GM12878 (cell line): Measurements from ENCODE around the gene MAP7. TPM values are rescaled to one million over a fixed set of nuclear protein-coding genes. Genes with fewer than 3 reads are reported as not detected.

ENCODE experiments used
- ATAC-seq: fragments of 200-7000 bp; cut with Tn5 transposase; 3 replicates; pipeline ENCODE4 v1.9.1; 2020; ENCODE audit warnings: mild to moderate bottlenecking, moderate library complexity
- BruUV-seq: library from RNA; stranded (reverse); fragments of 400-500 nt; replicated peaks from 2 replicates; lab custom pipeline; 2021; lab: Mats Ljungman, UMichigan
- CTCF ChIA-PET: fragments of 300-600 bp; sonication (Branson Sonifier 250); formaldehyde crosslinking; extraction: SDS; loops from one replicate; lab custom pipeline; 2021; ENCODE audit warnings: inconsistent platforms; lab: Yijun Ruan, JAX
- POLR2A ChIA-PET: fragments of 350-600 bp; formaldehyde crosslinking; extraction: SDS; loops from one replicate; lab custom pipeline; 2021; ENCODE audit warnings: inconsistent platforms; lab: Charles Lee
- RAD21 ChIA-PET: fragments of 300-600 bp; sonication (Branson Sonifier 250); formaldehyde crosslinking; loops from one replicate; lab custom pipeline; 2023; ENCODE audit warnings: antibody characterized with exemption; ENCODE audit not compliant: unreplicated experiment; lab: Charles Lee
- SMC1A ChIA-PET: fragments of 300-600 bp; sonication (Branson Sonifier 250); formaldehyde crosslinking; loops from one replicate; lab custom pipeline; 2023; ENCODE audit not compliant: unreplicated experiment, uncharacterized antibody; lab: Charles Lee
- DNase-seq: peaks from one replicate; pipeline ENCODE4 v3.0.0-alpha.2; 2011; ENCODE audit warnings: low read depth, low spot score
- FAIRE-seq: peaks from 3 replicates; lab custom pipeline; 2011; peaks lifted over from hg19 to GRCh38; lab: Jason Lieb, UNC
- H2AFZ ChIP-seq: 2 replicates; pipeline ENCODE4 v1.6.0; 2011; ENCODE audit warnings: low read depth, low read length, control low read depth; ENCODE audit not compliant: control insufficient read depth
- H3K27ac ChIP-seq: 2 replicates; pipeline ENCODE4 v1.5.1; 2011; ENCODE audit warnings: control low read depth; ENCODE audit not compliant: control insufficient read depth, insufficient read depth
- H3K27me3 ChIP-seq, 2 experiments: replicated peaks in 1 of 2; 2 replicates each; pipeline versions ENCODE4 v1.6.0 to v1.6.1; 2011; ENCODE audit warnings: low read length in 1 of 2; ENCODE audit not compliant: control insufficient read depth in 2 of 2, insufficient read depth in 2 of 2
- H3K36me3 ChIP-seq, 2 experiments: 2 replicates each; pipeline ENCODE4 v1.5.1; 2011; ENCODE audit warnings: low read length in 1 of 2; ENCODE audit not compliant: control insufficient read depth in 2 of 2, insufficient read depth in 2 of 2
- H3K4me1 ChIP-seq: 2 replicates; pipeline ENCODE4 v1.6.1; 2011; ENCODE audit warnings: mild to moderate bottlenecking, low read length, moderate library complexity, mixed read lengths; ENCODE audit not compliant: control insufficient read depth, insufficient read depth
- H3K4me2 ChIP-seq: 2 replicates; pipeline ENCODE4 v1.6.0; 2011; ENCODE audit warnings: control low read depth; ENCODE audit not compliant: control insufficient read depth, insufficient read depth
- H3K4me3 ChIP-seq: fragments of 200-600 bp; sonication (generic); 2 replicates; pipeline ENCODE4 v1.5.1; 2016
- H3K79me2 ChIP-seq: 2 replicates; pipeline ENCODE4 v1.6.0; 2011; ENCODE audit warnings: low read length; ENCODE audit not compliant: control insufficient read depth, insufficient read depth
- H3K9ac ChIP-seq: 2 replicates; pipeline ENCODE4 v1.8.0; 2011; ENCODE audit warnings: low read length, control low read depth, mixed read lengths; ENCODE audit not compliant: control insufficient read depth, insufficient read depth
- H3K9me3 ChIP-seq: replicated peaks from 3 replicates; pipeline ENCODE4 v1.5.1; 2011; ENCODE audit warnings: mild to moderate bottlenecking, low read length; ENCODE audit not compliant: control insufficient read depth, insufficient read depth
- H4K20me1 ChIP-seq: 2 replicates; pipeline ENCODE4 v1.6.0; 2011; ENCODE audit not compliant: control insufficient read depth, insufficient read depth
- ASH2L ChIP-seq: fragments of 300-600, 200-600 bp; sonication (generic); IDR thresholded peaks from 2 replicates; pipeline ENCODE4 v1.6.1; 2017; ENCODE audit warnings: low read depth, mild to moderate bottlenecking, borderline replicate concordance
- CHD4 ChIP-seq: fragments of 200-600 bp; sonication (generic); IDR thresholded peaks from 2 replicates; pipeline ENCODE4 v1.6.1; 2016; ENCODE audit warnings: mild to moderate bottlenecking
- ETV6 ChIP-seq, 2 experiments: fragments of 450-650 bp in 1 of 2; IDR thresholded peaks in 1 of 2; conservative IDR thresholded peaks in 1 of 2; 2 replicates each; pipeline ENCODE4 v1.6.1; 2014; ENCODE audit warnings: antibody characterized with exemption in 1 of 2, borderline replicate concordance in 1 of 2, low read depth in 1 of 2, mild to moderate bottlenecking in 1 of 2, moderate library complexity in 1 of 2
- FOXM1 ChIP-seq: IDR thresholded peaks from 2 replicates; pipeline ENCODE4 v1.6.1; 2012; ENCODE audit warnings: low read depth, mild to moderate bottlenecking, inconsistent platforms, low read length, moderate library complexity
- LARP7 ChIP-seq: fragments of 450-650 bp; IDR thresholded peaks from 2 replicates; pipeline ENCODE4 v1.6.1; 2017; ENCODE audit warnings: mild to moderate bottlenecking
- MXI1 ChIP-seq: fragments of 150-350 bp; IDR thresholded peaks from 2 replicates; pipeline ENCODE4 v1.6.1; 2011; ENCODE audit warnings: low read depth, mild to moderate bottlenecking, inconsistent platforms, low read length, improper control_type of control experiment
- NBN ChIP-seq: fragments of 450-650 bp; IDR thresholded peaks from 2 replicates; pipeline ENCODE4 v1.6.1; 2016
- RB1 ChIP-seq: fragments of 450-650 bp; formaldehyde crosslinking; IDR thresholded peaks from 2 replicates; pipeline ENCODE4 v1.6.1; 2017; ENCODE audit warnings: mild to moderate bottlenecking, borderline replicate concordance
- SMARCA5 ChIP-seq: fragments of 450-650 bp; IDR thresholded peaks from 2 replicates; pipeline ENCODE4 v1.6.1; 2017; ENCODE audit warnings: mild to moderate bottlenecking
- SPI1 ChIP-seq: IDR thresholded peaks from 2 replicates; pipeline ENCODE4 v1.6.1; 2011; ENCODE audit warnings: low read depth, mild to moderate bottlenecking, low read length, moderate library complexity, borderline replicate concordance; ENCODE audit not compliant: insufficient read depth
- SREBF1 ChIP-seq: IDR thresholded peaks from 2 replicates; pipeline ENCODE4 v1.6.1; 2012; ENCODE audit warnings: mild to moderate bottlenecking, low read length
- SUPT20H ChIP-seq: IDR thresholded peaks from 2 replicates; pipeline ENCODE4 v1.6.1; 2011; ENCODE audit warnings: low read depth, mild to moderate bottlenecking, low read length, moderate library complexity, borderline replicate concordance; ENCODE audit not compliant: control insufficient read depth
- TAF1 ChIP-seq: IDR thresholded peaks from 2 replicates; pipeline ENCODE4 v1.6.1; 2011; ENCODE audit warnings: mild to moderate bottlenecking, low read depth, low read length, borderline replicate concordance
- TARDBP ChIP-seq: IDR thresholded peaks from 2 replicates; pipeline ENCODE4 v1.6.1; 2016; ENCODE audit warnings: borderline replicate concordance
- YY1 ChIP-seq: IDR thresholded peaks from 2 replicates; pipeline ENCODE4 v1.6.1; 2011; ENCODE audit warnings: low read depth, mild to moderate bottlenecking, low read length
- ZNF24 ChIP-seq: fragments of 450-650 bp; IDR thresholded peaks from 2 replicates; pipeline ENCODE4 v1.6.1; 2017; ENCODE audit warnings: antibody characterized with exemption, mild to moderate bottlenecking
- WGBS: methylation state at CpG from one replicate; pipeline ENCODE4 v1.1.6; 2016; ENCODE audit warnings: low lambda C conversion rate; ENCODE audit not compliant: insufficient replicate concordance, insufficient coverage; ENCODE audit errors: missing lambda C conversion rate; 5-methylcytosine and 5-hydroxymethylcytosine counted together
- in situ Hi-C: fragments of 300-500 bp; cut with MboI; formaldehyde crosslinking; loops from 9 replicates; pipeline ENCODE4 v1.14.3; 2018; ENCODE audit warnings: mixed read lengths
- intact Hi-C: fragments of 100-400 bp; cut with micrococcal nuclease; formaldehyde crosslinking; loops from one replicate; pipeline ENCODE4 v1.14.2; 2022; ENCODE audit not compliant: unreplicated experiment
- polyA plus RNA-seq, 11 experiments: library from polyadenylated mRNA; depleted of rRNA in 4 of 11; unstranded in 6 of 11; stranded (reverse) in 5 of 11; fragments of >200 nt; fragmentation: Nextera tagmentation in 4 of 11; fragmentation: Illumina TruSeq in 1 of 11; extraction: Ambion mirVana in 4 of 11; extraction: Trizol in 1 of 11; gene quantifications; 1 replicate in 1 of 11; 2 replicates in 10 of 11; pipeline versions ENCODE4 v1.2.1 to v1.2.3, GENCODE V29; 2011 to 2016; ENCODE audit warnings: inconsistent platforms in 2 of 11, missing spikeins in 2 of 11, low read depth in 1 of 11
- total RNA-seq, 4 experiments: library from RNA; depleted of rRNA in 3 of 4; stranded (reverse); fragments of >200 nt in 3 of 4; fragmentation: Illumina TruSeq in 1 of 4; extraction: Trizol in 1 of 4; gene quantifications; 2 replicates each; pipeline versions ENCODE4 v1.2.1 to v1.2.3, GENCODE V29; 2013 to 2021
- TF ChIP-seq, protein P1 (sequence below): fragments of 450-650 bp; IDR thresholded peaks from 2 replicates; pipeline ENCODE4 v1.6.1; 2017; ENCODE audit warnings: mild to moderate bottlenecking

Gene MAP7
- total and polyA plus RNA-seq, 10 of the 15 experiments (the other 5 are each of a cell fraction or from before 2014, with no cell fraction given) = 0.04 to 0.17 (median 0.08) TPM; not detected in 2

DNA sequence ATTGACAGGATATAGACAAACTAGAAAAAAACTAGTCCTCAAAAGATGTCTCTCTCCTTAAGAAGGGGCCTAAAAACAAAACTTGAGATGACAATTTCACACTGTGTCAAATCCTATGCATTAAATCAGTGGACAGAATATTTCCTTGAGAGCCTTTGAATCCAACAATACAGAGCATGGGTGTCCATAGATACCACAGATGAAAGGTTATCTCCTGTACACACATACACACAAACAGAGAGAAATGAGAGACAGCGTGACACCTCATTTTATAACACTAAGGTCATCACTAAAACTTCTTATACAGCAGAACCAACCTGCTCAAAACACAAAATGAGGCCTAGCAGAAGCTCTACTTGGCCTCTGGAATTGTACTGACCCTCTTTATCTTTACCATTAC lies 55.5 kb downstream of the MAP7 start:
- intact Hi-C loops (no loop called here), in situ Hi-C loops (no loop called here)
- DNase-seq = no peak
- no peaks in the 10 kb centered on the region for H4K20me1 ChIP-seq
- RAD21 ChIA-PET = no interaction called here
- BruUV-seq = no TSS peak
- H3K4me1 ChIP-seq = no peaks in the 10 kb centered on the region
- FAIRE-seq = no peak
- no peaks in the 10 kb centered on the region for H3K27me3 ChIP-seq
- CTCF ChIA-PET = no interaction called here
- no peak overlapping the region for H3K4me2 ChIP-seq
- SMC1A ChIA-PET = interaction anchor here (0.6 kb wide), 1 partner anchor 256 kb away, joined by 3 read pairs; no protein-coding TSS in a partner anchor
- no peak for ATAC-seq
- TF ChIP-seq TARDBP (no peak), SPI1 (no peak), SREBF1 (no peak), FOXM1 (no peak), LARP7 (no peak)
- TF ChIP-seq, protein P1, sequence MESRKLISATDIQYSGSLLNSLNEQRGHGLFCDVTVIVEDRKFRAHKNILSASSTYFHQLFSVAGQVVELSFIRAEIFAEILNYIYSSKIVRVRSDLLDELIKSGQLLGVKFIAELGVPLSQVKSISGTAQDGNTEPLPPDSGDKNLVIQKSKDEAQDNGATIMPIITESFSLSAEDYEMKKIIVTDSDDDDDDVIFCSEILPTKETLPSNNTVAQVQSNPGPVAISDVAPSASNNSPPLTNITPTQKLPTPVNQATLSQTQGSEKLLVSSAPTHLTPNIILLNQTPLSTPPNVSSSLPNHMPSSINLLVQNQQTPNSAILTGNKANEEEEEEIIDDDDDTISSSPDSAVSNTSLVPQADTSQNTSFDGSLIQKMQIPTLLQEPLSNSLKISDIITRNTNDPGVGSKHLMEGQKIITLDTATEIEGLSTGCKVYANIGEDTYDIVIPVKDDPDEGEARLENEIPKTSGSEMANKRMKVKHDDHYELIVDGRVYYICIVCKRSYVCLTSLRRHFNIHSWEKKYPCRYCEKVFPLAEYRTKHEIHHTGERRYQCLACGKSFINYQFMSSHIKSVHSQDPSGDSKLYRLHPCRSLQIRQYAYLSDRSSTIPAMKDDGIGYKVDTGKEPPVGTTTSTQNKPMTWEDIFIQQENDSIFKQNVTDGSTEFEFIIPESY = no peak
- TF ChIP-seq, all 136 proteins: peak for 0
- Histone ChIP-seq H3K9me3 (no peaks in the 10 kb centered on the region), H3K27ac (no peak overlapping the region), H3K4me3 (no peak overlapping the region), H3K79me2 (no peaks in the 10 kb centered on the region), H3K9ac (no peak overlapping the region), H2AFZ (no peak overlapping the region), H3K36me3 (no peaks in the 10 kb centered on the region)
- POLR2A ChIA-PET = no interaction called here
- WGBS = 9% methylated on average over 1 of the region's 1 CpG

- CTCF ChIA-PET = no interaction called here
- H4K20me1 ChIP-seq = no peaks in the 10 kb centered on the region
- POLR2A ChIA-PET = no interaction called here
- H3K79me2 ChIP-seq = no peaks in the 10 kb centered on the region
- in situ Hi-C loops (no loop called here), intact Hi-C loops (no loop called here)
- RAD21 ChIA-PET = no interaction called here
- H2AFZ ChIP-seq = no peak overlapping the region
- no peak overlapping the region for H3K9ac ChIP-seq
- FAIRE-seq (no peak), ATAC-seq (no peak), DNase-seq (no peak)
- no peak overlapping the region for H3K27ac ChIP-seq
- no peaks in the 10 kb centered on the region for H3K9me3 ChIP-seq
- H3K4me1 ChIP-seq = no peaks in the 10 kb centered on the region
- H3K4me3 ChIP-seq = no peak overlapping the region
- no peak overlapping the region for H3K4me2 ChIP-seq
- H3K36me3 ChIP-seq = no peaks in the 10 kb centered on the region
- 60% methylated on average over 2 of the region's 2 CpGs for WGBS
- no TSS peak for BruUV-seq
- no peaks in the 10 kb centered on the region for H3K27me3 ChIP-seq
- SMC1A ChIA-PET = no interaction called here
- TF ChIP-seq CHD4 (no peak), ASH2L (no peak), ZNF24 (no peak), NBN (no peak), ETV6 (conservative IDR thresholded peaks at IDR 0.05 in 1 of 2, IDR thresholded peaks at IDR 0.05 in 1 of 2; ENCODE audit: borderline replicate concordance in 1 of 2, low read depth in 1 of 2) (no peak), RB1 (no peak), SUPT20H (no peak), SMARCA5 (no peak), MXI1 (no peak), TAF1 (no peak), YY1 (no peak)
- TF ChIP-seq, protein P1 = no peak
These were observed 56.2 kb downstream of the MAP7 start for GRCh38 chr6:136494059-136494458.
